Measurements from ENCODE around the gene CCDC85B.

GRCh38 chr11:65859812-65860277 lies 30.6 kb upstream of the CCDC85B start:
- TF ChIP-seq CTCF (IDR thresholded peaks at IDR 0.05) (no peak), POLR2A (IDR thresholded peaks at IDR 0.05) (no peak), POLR2AphosphoS5 (IDR thresholded peaks at IDR 0.05) (no peak)
